Activated CD4-positive, alpha-beta T cell treated with anti-CD3 and anti-CD28 coated beads for 1 hour (primary cell): ENCODE measurements around the gene CHST11.

Experiments used
- DNase-seq: peaks from one replicate; pipeline ENCODE4 v3.0.0-alpha.2; 2020

The CHST11 gene

GRCh38 chr12:104588047-104588920 is 131.5 kb downstream of the CHST11 start:
- no peak for DNase-seq

- no peak for DNase-seq
Measured at GRCh38 chr12:104588921-104589590, 132.3 kb downstream of the CHST11 start.

- DNase-seq, result no peak
Measured at GRCh38 chr12:104590022-104590421, 133.3 kb downstream of the CHST11 start.

DNA sequence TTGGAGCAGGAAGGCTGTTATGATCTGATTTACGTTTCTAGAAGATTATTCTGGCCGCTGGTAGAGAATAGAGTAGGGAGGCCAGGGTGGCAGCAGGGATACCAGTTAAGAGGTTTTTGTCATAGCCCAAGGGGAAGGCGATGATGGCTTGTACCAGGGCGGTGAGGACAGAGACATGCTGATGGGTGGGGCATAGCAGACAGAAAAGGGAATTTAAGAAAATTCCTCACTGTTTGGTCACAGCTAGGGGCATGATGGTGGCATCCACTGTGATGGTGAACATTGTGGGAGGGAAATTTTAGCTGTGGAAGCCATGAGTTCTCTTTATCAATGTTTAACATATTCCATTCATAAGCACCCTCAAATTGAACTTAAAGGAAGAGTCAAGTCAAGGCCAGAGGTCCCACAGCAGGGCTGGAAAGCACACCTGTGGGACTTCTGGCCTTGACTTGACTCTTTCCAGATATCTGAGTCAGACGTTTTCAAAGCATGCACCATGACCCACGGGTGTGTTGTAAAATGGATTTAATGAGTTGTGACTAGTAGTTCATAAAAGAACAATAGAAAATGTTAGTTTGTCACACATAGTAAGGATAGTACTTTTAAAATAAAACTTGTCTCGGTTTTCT is 134.6 kb downstream of the CHST11 start:
- no peak for DNase-seq

DNA sequence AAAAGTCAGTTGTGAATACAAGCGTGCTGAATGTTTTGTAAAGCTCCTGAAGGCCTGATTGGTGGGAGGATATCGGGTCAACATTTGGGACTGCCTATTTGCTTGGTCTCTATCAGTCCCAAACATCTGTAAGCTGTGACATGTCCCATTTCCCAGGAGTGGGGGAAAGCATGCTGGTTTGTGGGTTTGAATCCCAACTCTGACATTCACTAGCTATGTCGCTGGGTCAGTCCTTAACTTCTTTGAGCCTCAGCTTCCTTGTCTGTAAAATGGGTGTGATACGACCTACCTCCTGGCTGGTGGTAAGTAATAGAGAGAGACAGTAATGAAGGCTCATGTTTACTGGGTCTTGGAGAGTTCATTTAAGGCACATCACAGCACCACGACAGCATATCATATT is 136.7 kb downstream of the CHST11 start:
- no peak for DNase-seq

DNA sequence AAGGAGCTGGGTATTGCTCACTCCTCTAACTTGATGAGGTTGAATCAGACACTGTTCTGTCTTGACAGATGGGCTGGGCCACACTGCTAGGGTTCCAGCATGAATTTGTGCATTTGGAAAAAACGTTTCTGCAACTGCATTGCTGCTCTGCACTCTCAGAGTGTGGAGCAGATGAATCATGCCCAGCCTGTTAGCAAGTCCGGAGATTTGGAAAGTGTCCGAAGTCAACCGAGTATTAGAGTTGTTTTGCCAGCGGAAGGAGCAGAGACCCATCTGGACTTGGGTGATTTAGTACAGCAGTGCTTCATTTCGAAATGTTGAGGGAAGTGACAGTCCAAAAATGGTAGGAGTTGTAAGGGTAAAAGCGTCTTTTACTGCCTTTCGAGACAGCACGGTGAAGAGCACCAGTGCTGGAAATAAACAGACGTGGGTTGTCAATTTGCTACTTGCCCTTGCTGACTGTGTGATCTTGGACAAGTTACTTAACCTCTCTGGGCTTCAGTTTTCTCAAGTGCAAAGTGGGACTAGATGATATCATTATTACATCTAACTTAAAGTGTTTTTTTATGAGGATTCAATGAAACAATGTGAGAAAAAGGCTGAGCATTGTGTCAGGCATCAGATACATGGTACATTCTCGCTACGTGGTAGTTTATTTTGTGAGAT is 139.5 kb downstream of the CHST11 start:
- DNase-seq, result no peak

DNA sequence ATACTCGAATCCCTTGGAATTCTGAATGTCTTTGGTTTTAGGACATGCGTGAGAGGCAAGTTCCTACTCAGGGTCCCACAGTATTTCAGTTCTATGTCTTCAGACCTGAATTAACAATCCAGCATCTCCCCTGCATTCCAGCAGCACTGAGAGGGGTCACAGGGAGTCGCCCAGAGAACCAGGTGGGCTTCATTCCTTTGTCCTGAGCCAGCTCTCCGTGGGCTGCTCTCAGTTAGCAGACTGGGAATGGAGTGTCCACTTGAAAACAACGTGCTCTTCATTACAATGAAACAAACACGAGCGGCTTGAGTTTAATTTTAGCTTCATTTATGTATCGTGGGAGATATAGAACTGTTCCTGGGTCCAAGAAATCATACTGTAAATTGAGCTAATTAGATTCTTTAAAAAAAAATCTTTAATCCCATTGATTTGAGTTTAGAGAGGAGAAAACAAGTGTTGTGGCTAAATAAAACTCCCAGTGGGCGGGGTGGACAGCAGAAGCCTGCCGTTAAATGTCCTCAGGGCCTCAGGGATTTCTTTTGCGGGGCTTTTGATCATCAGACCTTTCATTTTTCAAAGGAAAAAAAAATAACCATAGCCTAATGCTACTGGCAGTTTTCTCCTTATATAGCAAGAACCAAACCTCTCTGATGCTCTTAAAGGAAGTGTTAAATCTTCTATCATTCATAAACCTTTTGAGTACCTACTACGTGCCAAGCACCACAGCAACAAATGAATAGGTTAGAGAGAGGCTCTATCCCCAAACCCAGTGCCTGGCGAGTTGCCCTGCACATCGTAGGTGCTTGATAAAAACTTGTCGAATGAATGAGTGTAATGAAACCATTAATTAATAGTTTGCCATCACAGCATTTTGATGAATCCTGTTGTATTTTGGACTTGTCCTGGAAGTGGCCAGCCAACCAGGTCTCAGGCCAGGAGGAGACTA is 140.4 kb downstream of the CHST11 start:
- DNase-seq, result no peak

DNA sequence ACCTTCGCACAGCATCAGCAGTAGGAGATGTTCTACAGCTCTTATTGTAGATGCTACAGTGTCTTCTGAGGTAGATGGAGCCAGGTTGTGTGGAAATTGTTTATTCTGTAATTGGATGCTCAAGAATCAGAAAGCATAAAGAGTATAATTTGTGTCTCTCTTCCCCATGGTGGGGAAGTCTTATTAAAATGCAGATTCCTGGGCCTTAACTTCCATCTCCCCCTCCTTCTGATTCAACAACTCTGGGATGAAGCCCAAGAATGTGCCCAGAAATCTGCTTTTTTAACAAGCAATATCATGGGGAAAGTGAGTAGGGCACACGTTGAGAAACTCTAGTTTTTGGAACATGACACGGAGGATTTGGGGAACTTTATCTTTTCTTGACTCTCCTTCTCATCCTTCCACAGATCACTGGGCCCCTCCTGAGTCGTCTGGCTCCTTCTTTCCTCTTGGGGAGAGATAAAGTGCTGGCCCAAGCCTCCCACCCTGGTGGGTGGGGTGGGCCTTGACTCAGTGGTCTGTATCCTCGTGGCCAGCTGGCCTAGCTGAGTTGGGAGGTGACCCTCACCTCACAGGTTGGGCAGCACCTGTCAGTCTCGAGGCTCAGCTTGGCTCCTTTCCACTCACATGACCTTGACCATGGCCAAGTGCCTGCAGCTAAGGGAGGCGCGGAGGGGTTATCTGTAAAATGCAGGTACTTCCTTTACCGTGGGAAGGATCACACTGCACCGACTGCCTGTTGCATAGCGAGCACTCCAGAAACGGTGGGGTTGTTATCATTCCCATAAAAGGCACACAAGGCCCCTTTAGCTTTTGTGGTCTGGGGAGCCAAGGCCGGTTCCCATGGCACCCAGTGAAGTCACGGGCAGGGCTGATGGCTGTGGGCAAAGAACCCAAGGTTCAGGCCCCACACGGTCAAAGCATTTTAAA is 141.9 kb downstream of the CHST11 start:
- no peak for DNase-seq

DNA sequence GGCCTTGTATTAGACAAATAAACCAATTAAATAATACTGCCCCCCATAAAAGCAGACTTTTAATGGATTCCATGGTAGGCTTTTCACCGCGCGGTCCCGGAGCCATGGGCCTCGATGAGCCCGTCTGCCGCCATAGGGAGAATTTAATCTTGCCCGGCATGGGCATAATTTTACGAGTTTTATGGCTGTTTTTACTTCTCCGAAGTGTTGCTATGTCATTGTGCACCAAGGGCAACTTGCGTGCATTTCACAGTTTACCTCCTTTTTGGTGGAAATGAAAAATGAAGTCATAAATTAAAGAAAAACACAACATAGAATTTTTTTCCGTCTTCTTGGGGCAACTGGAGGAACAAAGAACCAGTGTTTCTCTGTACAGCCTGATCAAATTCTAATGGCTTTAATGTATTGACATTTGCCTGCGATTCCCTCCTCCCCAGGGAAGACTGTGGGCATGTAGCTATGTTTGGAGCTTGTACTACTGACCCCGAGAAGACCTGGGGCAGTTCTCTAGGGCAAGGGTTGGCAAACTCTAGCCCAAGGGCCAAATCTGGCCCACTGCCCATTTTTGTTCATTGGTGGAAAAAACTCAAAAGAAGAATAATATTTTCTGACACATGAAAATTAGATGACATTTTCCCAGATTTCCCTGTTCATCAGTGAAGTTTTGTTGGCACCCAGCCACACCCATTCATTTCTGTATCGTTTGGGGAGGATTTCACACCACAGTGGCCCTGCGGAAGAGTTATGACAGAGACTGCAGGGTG is 142.7 kb downstream of the CHST11 start:
- no peak for DNase-seq

DNA sequence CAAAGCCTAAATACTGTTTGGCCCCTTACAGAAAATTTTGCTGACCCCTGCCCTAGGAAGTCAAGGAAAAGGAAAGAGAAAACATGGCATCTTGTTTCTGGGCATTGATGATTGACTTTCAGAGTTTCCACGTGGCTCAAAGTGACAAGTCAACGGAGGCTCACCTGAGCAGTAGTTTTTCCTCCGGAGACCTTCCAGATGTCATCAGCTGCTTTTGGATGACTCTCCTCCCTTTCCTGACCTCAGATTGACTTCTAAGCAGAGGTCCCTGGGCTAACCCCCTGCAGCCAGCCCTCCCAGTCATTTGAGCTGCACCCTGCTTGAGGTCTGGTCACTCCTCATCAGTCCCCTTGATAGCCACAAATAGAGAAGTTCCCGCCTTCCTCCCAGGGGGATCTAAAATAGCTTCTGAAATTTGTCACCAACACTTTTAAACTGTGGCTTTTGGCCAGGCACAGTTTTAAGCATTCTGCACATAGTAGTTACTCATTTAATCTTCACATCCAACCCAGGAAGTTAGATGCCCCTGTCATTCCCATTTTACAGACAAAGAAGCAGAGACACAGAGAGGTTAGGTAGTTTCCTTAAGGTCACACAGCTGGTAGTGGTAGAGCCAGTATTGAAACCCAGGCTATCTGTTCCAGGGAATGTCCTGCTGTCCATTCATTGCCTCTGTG is 143.4 kb downstream of the CHST11 start:
- DNase-seq, result no peak

DNA sequence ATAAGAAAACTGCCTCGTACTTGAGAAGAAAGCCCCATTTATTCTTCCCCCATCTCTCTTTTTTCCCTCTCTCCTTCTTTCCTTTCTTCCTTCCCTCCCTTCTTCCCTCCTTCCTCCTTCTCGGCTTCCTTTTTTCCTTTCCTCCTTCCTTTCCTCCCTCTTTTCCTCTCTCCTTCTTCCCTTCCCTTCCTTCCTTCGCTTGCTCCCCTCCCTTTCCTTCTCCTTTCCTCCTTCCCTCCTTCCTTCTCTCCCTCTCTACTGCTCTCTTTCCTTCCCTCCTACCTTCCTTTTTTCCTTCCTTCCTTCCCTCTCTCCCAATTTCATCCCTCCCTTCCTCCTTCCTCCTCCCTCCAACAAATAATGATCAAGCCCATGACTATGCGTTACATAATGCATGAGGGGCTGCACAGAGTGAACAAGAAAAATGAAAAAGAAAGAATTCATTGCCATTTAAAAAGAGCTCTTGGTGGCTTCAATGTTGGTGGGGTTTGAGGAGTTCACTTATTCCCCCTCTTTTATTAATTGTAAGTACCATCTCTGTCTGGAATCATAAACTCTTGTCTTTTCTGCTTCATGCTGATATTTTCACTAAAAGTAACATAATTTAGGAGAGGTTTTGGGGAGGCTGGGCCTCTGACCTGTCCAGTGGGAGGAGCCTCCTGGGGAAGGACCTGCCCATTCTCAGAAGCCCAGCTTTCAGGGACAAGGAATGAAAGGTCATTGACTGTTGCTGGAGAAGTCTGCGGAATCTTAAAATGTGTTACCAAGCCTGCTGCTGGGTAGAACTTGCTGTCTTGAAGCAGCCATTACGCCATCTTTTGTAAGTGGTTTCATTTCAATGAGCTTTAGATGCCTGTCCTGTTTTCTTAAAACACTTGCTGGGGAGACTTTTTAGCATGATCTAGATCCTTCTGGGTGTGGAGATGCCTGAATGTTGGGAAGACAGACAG is 144.3 kb downstream of the CHST11 start:
- DNase-seq, result no peak

DNA sequence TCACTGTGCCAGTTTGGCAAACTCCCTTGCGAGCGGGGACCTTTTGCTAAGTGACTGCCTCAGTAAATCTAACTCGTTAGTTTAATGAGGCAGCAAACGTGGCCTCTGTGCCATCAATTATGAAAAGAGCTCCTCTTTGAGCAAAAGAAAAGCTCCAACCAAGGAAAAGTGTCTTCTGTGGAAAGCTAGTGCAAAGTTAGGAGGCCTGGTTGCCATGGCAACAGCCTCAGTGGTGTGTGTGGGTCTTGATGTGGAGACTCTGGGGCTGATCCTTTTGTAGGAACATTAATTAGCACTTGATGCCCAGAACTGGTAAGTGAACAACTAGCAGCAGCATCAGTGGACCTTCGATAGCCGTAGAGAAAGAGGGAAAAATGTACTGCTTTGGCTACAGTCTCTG is 145.7 kb downstream of the CHST11 start:
- DNase-seq, result no peak

- no peak for DNase-seq
Measured at GRCh38 chr12:104602896-104603295, 146.1 kb downstream of the CHST11 start.

DNA sequence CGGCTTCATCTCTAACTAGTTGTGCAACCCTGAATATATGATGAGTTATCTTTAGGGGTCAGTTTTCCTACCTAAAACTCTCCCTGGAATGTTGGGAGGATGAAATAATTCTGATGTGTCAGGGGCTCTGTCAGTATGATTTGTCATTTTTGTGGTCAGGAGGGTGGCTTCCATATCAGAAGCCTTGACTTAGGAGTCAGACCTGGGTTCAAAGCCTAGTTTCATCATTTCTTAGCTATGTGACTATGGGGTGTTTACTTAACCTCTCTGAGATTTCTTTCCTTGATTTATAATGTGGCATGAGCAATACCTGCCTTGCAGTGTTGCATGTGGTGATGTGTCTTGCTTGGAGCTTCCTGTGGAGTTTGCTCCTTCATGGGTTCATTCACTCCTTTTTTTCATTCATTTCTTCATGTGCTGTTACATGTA is 146.8 kb downstream of the CHST11 start:
- DNase-seq, result no peak

GRCh38 chr12:104604070-104604994 is 147.6 kb downstream of the CHST11 start:
- DNase-seq, result peak; percentile 10

DNA sequence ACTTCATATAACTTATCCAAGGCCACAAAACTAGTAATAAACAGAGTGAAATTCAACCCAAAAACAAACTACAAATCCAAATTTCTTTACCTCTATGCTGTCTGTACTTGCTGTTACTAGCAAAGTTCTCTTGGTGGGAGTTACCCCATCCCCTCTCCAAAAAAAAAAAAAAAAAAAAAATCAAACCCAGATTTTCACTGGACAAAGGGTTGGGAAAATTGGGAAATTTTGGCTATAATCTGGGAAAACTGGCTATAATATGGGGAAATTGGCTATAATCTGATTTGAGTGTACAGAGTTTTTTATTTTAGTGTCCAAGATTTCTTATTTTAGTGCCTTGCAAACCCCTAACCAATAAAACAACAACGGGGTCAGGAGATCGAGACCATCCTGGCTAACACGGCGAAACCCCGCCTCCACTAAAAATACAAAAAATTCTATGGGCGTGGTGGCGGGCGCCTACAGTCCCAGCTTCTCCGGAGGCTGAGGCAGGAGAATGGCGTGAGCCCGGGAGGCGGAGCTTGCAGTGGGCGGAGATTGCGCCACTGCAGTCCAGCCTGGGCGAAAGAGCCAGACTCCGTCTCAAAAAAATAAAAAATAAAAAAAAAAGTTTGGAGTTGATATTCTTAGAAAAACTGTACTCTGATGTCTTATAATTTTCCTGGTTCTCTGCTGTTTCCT is 148.4 kb downstream of the CHST11 start:
- DNase-seq, result no peak

DNA sequence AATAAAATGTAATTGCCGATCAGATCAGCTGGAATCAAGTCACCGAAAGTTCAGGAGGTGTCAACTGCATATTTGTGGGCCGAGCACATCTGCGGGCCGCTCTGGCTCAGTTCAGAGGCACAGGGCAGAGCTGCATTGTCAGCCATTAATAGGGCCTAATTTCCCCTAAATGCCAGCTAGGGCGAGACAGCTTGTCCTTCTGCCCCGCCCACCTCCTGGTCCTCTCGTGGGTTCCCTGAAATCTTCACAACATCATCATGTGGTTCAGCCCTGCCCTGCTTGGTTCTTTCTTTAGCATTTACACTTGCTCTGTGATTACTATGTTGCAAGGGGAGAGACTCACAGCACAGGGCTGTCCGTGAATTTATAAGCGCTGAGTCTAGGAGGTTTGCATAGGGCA is 148.9 kb downstream of the CHST11 start:
- no peak for DNase-seq
